ENCODE measurements around the gene ELP5. TPM values are rescaled to one million over a fixed set of nuclear protein-coding genes. Genes with fewer than 3 reads are reported as not detected.

The ELP5 gene
- total and polyA plus RNA-seq, 8 donors, result 8.4 to 45.2 (median 19.5) TPM; not detected in 1

DNA sequence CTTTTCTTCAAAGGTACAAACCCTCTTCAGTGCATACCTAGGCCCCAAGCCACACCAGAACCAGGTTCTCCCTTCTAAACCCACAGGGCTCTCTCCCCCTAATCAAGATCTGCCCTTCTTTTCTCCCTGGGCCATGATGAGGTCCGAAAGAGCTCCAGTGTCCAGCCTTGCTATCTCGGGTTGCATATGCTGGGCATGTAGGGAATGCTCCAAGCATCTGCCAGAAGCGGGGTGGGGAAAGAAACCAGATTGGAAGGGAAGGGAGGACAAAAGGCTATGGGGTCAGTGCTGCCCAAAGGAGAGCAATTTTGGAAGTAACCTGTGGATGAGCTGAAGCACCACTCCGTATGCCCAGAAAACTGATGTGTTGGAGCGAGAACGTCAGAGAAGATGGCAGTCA lies 2.8 kb upstream of the ELP5 start:
- intact Hi-C loops (cut with DNase I; ENCODE audit: low total_unique reads), result no loop called here
- no peaks in the 10 kb centered on the region for H3K9me3 ChIP-seq

DNA sequence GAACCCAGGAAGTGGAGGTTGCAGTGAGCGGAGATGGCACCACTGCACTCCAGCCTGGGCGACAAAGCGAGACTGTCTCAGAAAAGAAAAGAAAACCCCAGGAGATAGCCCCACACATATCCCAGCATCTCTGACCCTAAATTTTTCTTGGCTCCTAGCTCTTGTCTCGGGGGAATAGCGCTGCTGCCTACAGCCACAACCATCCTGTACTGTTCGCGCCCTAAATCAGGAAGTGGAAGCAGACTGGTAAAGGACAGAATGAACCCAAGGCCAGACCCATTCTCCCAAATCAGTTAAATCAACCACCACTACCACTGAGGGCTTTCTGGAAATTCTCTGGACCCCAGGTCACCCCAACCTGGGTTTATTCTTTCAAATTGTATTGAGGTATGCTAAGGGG lies 2.2 kb upstream of the ELP5 start:
- Histone ChIP-seq H3K36me3 (peaks cover 22 to 40% (median 35%) of the 10 kb centered on the region in 4 donors), H3K4me1 (peaks cover 32 to 52% (median 41%) of the 10 kb centered on the region in 4 donors), H3K27me3 (no peaks in the 10 kb centered on the region), H3K4me3 (peak overlapping the region; percentile 65 to 98 (median 95)), H3K27ac (peak overlapping the region in 4 of 5 donors; percentile 99 to 100 (median 99)), H3K9me3 (no peaks in the 10 kb centered on the region)
- peak in 1 of 2 donors; percentile 17 for DNase-seq
- 84 to 92% (median 87%) methylated on average over 7 of the region's 7 CpGs for WGBS, 5 donors
- intact Hi-C loops (cut with DNase I; ENCODE audit: low total_unique reads), result no loop called here
- TF ChIP-seq POLR2AphosphoS5 (IDR thresholded peaks at IDR 0.05), result no peak
- no peak for TF ChIP-seq EP300 (IDR thresholded peaks at IDR 0.05)

More for the DNA sequence above, 2.8 kb upstream of the ELP5 start:
- H3K4me3 ChIP-seq, result peak overlapping the region in 1 of 4 donors; percentile 93
- H3K4me1 ChIP-seq, result peaks cover 32 to 52% (median 41%) of the 10 kb centered on the region in 4 donors
- TF ChIP-seq POLR2AphosphoS5 (IDR thresholded peaks at IDR 0.05), result no peak
- TF ChIP-seq, protein P1, sequence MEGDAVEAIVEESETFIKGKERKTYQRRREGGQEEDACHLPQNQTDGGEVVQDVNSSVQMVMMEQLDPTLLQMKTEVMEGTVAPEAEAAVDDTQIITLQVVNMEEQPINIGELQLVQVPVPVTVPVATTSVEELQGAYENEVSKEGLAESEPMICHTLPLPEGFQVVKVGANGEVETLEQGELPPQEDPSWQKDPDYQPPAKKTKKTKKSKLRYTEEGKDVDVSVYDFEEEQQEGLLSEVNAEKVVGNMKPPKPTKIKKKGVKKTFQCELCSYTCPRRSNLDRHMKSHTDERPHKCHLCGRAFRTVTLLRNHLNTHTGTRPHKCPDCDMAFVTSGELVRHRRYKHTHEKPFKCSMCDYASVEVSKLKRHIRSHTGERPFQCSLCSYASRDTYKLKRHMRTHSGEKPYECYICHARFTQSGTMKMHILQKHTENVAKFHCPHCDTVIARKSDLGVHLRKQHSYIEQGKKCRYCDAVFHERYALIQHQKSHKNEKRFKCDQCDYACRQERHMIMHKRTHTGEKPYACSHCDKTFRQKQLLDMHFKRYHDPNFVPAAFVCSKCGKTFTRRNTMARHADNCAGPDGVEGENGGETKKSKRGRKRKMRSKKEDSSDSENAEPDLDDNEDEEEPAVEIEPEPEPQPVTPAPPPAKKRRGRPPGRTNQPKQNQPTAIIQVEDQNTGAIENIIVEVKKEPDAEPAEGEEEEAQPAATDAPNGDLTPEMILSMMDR (IDR thresholded peaks at IDR 0.05), result no peak
- no peak for TF ChIP-seq POLR2A (IDR thresholded peaks at IDR 0.05)
- no peak for TF ChIP-seq EP300 (IDR thresholded peaks at IDR 0.05)
- H3K27me3 ChIP-seq, result no peaks in the 10 kb centered on the region
- H3K27ac ChIP-seq, result no peak overlapping the region
- H3K36me3 ChIP-seq, result peaks cover 25 to 40% (median 35%) of the 10 kb centered on the region in 4 donors
- WGBS, 5 donors, result 76 to 81% (median 79%) methylated on average over 6 of the region's 6 CpGs
- peak in 1 of 2 donors; percentile 2 for DNase-seq

GRCh38 chr17:7250695-7251627 lies 1.1 kb upstream of the ELP5 start:
- peaks cover 21 to 40% (median 35%) of the 10 kb centered on the region in 4 donors for H3K36me3 ChIP-seq
- H3K27me3 ChIP-seq, result no peaks in the 10 kb centered on the region
- TF ChIP-seq POLR2A (IDR thresholded peaks at IDR 0.05), result no peak
- TF ChIP-seq, protein P1 (IDR thresholded peaks at IDR 0.05), result no peak
- TF ChIP-seq EP300 (IDR thresholded peaks at IDR 0.05), result no peak
- no peak for TF ChIP-seq POLR2AphosphoS5 (IDR thresholded peaks at IDR 0.05)
- H3K9me3 ChIP-seq, result no peaks in the 10 kb centered on the region
- H3K4me3 ChIP-seq, result peak overlapping the region; percentile 65 to 98 (median 95)
- WGBS, 5 donors, result 0 to 1% (median 0%) methylated on average over 28 to 54 of the region's 55 CpGs
- DNase-seq, result peak in 1 of 2 donors; percentile 66
- intact Hi-C loops (cut with DNase I; ENCODE audit: low total_unique reads), result no loop called here
- H3K4me1 ChIP-seq, result peaks cover 32 to 52% (median 41%) of the 10 kb centered on the region in 4 donors
- H3K27ac ChIP-seq, result peak overlapping the region; percentile 96 to 100 (median 99)

GRCh38 chr17:7251661-7252175 lies 297 bp upstream of the ELP5 start, which contains the start of gene CTDNEP1:
TSS of gene CTDNEP1 (minus strand) at chr17:7251734. CDS start at chr17:7251296, 438 bp downstream.
- Histone ChIP-seq H3K4me1 (peaks cover 32 to 52% (median 41%) of the 10 kb centered on the region in 4 donors), H3K4me3 (peak within 1 kb of the TSS; percentile 65 to 98 (median 95)), H3K9me3 (no peaks in the 10 kb centered on the region), H3K36me3 (peaks cover 17 to 40% (median 35%) of the 10 kb centered on the region in 4 donors), H3K27me3 (no peaks in the 10 kb centered on the region), H3K27ac (peak within 1 kb of the TSS; percentile 96 to 100 (median 99))
- peak; percentile 98 to 100 for DNase-seq
- 0 to 1% (median 1%) methylated on average over 24 to 41 of the region's 41 CpGs for WGBS, 5 donors
- peak; percentile 61 to 86 (median 85) for TF ChIP-seq POLR2AphosphoS5 (IDR thresholded peaks at IDR 0.05)
- TF ChIP-seq, protein P1 (IDR thresholded peaks at IDR 0.05), result no peak
- intact Hi-C loops (cut with DNase I; ENCODE audit: low total_unique reads), result no loop called here
